Renal cortical epithelial cell (primary cell): Measurements from ENCODE around the gene PAM16. TPM values are rescaled to one million over a fixed set of nuclear protein-coding genes. Genes with fewer than 3 reads are reported as not detected.
"Not testable (repeated sequence)": the region's sequence is repeated elsewhere in the genome, so short reads cannot be mapped to it uniquely, and the experiment has no call there.

ENCODE experiments used
- DNase-seq: peaks from one replicate; pipeline ENCODE4 v3.0.0-alpha.2; 2011; ENCODE audit warnings: low read depth
- total RNA-seq: library from RNA; depleted of rRNA; stranded (reverse); fragments of >200 nt; gene quantifications from 2 replicates; pipeline ENCODE4 v1.2.3, GENCODE V29; 2014

The PAM16 gene
- total RNA-seq, 1 donor from 2014 or later = 9.1 TPM

DNA sequence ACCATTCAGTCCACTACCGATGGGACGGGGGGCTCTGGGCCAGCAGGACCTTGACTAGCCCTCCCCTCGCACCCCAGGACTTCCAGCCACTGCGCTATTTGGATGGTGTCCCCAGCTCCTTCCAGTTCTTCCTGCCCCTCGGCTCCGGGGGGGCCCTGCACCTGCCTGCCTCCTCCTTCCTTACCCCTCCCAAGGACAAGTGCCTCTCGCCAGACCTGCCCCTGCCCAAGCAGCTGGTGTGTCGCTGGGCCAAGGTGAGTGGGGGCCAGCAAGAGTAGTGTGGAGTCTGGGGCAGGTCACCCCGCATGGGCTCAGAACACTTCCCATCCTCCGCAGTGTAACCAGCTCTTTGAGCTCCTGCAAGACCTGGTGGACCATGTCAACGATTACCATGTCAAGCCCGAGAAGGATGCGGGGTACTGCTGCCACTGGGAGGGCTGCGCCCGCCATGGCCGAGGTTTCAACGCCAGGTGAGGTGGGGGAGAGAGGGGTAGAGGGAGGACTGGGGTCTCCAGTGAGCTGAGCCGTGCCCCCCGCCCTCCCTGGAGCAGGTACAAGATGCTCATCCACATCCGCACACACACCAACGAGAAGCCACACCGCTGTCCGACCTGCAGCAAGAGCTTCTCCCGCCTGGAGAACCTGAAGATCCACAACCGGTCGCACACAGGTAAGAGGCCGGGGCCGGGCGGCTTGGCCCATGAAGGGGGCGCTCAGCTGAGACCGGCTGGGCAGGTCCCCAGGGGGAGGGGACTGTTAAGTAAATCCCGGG is 16.2 kb downstream of the PAM16 start:
- DNase-seq = no peak

DNA sequence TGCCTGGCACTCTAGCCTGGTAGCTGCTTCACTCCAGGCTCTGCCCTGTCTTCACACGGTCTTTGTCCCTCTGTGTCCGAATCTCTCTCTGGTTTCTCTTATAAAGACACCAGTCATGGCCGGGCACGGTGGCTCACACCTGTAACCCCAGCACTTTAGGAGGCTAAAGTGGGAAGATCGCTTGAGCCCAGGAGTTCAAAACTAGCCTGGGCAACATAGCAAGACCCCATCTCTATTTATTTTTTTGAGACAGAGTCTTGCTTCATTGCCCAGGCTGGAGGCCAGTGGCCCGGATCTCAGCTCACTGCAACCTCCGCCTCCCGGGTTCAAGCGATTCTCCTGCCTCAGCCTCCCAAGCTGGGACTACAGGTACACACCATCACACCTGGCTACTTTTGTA is 17.4 kb downstream of the PAM16 start:
- not testable (repeated sequence) for DNase-seq

DNA sequence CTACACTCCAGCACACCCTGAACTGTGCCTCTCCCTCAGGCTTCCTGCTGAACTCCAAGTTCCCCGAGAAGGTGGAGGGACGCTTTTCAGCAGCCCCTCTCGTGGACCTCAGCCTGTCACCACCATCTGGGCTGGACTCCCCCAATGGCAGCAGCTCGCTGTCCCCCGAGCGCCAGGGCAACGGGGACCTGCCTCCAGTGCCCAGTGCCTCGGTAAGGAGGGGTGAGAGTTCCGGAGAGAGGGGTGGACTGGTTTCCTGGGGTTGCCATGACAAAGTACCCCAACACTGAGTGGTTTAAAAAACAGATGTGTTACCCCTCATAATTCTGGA is 17.8 kb downstream of the PAM16 start:
- no peak for DNase-seq

GRCh38 chr16:4332623-4333307 is 18.4 kb downstream of the PAM16 start:
- DNase-seq = no peak

- no peak for DNase-seq
These were observed 19.0 kb downstream of the PAM16 start for GRCh38 chr16:4332083-4332482.

DNA sequence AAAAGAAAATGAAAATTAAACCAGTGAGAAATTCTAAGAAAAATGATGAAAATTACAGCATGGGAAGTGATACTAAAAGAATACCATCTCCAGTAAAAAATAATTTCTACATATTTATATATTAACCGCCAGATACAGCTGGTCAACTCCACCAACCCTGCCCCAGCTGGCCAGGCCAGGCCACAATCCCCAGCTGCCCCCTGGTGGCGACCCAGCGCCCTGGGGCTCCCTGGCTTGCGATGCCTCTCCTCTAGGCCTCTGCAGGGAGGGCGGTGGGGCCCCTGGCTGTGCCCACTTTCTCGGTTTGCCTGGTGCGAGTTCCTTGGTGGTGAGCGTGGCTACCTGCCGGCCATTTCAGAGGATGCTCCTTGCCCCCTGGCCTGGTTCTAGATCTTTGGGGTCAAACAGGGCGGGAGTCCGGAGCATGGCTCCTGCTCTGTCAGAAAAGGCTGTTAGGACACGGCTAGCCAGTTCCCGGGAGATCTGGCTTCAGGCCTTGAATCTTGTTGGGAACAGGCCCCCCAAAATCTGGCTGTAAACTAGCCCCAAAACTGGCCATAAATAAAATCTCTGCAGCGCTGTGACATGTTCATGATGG is 20.7 kb downstream of the PAM16 start:
- DNase-seq = no peak

DNA sequence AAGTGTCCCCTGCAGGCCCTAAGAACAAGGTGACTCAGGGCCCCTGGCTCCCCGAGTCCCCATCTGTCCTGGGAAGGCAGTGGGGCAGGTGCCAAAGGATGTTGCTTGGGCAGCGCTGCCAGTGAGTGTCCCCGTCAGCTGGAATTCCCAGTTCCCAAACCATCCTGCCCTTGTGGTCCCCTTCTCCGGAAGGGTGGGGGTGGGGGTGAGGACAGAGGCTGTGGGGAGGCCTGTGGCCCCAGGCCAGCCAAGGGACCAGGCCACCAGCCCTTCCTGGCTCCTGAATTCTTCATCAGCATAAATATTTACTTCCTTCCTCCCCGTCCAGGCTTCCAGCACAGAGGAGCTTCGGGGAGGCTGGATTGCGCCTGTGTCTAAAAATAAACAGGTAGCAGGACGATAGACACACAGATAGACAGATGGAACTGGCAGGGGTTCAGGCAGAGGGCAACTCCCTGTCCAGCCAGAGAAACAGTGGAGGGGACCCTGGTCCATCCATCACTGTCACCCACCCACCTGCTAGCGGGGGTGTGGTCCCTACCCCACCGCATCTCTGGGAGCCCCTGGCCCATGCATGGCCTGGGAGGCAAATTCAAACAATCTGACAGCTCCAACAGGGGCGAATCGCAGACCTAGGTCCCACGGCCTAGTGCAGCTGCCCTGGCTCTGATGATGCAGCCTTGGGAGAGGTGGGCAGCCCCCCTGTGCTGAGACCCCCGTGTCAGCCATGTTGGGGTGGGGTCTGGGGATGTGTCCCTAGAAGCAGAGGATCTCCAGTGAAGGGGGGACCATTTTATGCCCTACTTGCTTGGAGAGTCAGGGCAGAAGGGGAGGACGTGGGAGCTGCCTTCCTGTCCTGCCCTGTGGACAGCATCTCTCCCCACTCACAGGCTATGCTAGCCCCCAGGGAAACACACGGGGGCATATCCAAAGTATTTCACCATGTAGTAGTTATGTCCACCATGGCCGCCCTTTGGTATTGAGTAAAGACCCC is 22.0 kb downstream of the PAM16 start:
- DNase-seq = no peak

GRCh38 chr16:4328046-4328781 is 22.9 kb downstream of the PAM16 start:
- peak; percentile 54 for DNase-seq

- no peak for DNase-seq
These were observed 23.6 kb downstream of the PAM16 start for GRCh38 chr16:4327386-4328045.

DNA sequence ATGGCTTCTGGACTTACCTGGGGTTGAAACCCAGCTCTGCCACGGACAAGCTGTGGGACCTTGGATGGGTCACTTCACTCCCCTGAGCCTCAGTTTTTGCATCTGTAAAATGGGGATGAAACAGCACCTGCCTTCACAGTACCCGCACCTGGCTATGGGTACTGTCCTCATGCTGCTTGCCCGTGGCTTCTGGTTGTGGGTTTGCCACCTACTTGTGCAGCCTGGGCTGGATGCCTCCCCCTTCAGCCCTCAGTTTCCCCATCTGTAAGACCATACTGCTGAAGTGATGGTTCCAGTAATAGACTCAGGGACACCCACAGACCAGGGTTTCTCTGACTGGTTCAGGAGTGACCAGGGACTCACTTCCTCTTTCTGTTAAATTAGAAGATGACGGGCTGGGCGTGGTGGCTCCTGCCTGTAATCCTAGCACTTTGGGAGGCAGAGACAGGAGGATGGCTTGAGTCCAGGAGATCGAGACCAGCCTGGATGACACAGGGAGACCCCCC is 25.8 kb downstream of the PAM16 start:
- no peak for DNase-seq

- DNase-seq = no peak
These were observed 26.4 kb downstream of the PAM16 start for GRCh38 chr16:4324492-4325252.

DNA sequence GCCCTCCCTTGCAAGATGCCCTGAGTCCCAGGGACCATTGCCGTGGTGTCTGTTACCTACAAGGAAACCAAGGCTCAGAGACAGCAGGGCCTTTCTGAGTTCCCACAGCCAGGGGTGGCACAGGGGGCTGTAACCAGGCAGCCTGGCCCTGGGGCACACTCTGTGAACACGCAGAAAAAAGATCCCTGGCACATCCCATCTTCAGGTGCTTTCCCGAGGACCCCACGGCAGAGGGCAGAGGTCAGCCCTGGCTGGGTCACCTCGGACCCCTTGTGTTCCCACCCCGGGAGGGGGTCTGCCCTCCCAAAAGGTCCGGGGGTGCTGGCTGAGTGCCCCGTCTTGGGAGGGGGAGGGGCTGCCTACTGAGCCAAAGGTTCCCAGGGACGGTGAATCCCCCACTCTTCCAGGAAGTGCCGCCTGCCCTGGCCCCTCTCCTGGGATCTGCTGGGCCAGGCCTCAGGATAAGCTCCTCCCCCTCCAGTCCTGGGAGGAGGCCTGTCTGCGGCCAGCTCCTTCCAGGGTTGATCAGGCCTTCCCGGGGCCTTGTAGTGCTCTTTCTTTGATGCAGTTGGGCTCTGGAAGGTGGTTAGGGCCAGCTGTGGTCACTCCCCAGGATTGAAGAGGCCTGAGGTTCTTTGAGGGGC is 27.2 kb downstream of the PAM16 start:
- peak; percentile 59 for DNase-seq

- DNase-seq = no peak
These were observed 27.9 kb downstream of the PAM16 start for GRCh38 chr16:4323071-4323844.

DNA sequence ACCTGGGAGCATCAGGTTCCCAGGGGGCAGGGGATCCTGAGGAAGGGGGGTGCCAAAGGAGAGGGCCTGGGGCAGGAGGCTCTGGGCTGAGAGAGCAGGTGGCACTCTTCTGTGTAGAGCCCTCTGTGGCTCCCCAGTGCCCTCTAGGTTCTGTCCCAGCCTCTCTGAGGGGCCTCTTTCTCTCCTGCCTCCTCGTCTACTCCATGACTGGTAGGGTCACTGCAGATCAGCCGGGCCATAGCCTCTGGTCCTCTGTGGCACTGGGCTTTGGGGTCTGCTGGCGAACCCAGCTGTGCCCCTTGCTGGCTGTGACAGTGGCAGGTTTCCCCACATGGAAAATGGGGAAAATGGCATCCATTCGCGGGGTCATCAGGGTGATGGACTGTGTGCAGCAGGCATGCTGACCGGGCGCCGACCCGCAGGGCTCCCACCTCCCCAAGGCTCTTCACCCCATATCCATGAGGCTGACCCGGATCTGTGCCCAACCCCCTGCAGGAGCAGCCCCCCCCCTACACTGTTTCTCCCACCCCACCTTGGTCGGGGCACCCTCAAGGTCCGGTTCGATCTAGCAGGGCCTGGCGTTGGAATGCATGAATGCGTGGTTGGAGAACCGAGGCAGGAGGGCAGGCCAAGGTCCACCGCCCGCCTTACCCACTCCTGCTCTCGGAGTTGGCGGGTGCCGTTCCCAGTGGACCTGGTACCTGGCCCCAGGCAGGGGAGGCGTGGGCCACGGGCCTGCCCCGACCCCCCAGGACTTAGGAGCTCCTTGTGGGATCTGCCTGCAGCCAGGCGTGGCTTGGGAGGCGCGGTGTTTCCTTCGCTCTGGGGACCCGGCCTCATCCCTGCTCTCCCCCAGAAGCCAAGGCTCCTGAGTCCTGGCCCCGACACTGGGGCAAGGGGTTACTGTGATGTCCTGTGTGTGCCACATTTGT is 28.7 kb downstream of the PAM16 start:
- DNase-seq = no peak

- no peak for DNase-seq
These were observed 29.6 kb downstream of the PAM16 start for GRCh38 chr16:4321286-4322120.

DNA sequence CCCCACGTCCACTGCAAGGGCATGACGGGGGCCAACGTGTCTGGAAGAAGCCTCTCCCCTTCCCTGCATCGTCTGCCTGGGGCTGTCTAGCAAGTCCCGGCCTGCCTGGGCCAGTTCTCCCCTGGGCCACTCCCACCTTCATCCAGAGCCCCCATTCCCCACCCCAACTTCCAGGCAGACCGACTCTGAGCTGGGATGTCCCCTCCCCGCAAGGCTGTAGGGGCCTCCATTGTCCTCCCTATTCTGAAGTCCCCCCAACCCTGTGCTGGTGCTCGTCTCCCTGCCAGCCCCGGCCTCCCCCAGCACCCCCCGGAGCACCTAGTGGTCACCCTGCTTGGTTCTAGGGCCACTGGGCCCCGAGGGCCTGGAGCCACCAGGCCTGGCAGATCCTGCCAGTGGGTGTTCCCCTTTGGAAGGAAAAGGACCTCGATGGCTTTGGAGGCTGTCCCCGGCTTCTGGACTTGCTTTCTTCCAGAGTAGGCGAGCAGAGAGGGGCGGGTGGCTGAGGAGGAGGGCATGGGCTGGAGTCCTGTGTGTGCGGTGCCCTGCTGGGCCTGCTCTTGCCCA is 30.5 kb downstream of the PAM16 start:
- DNase-seq = no peak
